Measurements from ENCODE around the gene CBR4.
"Not testable (repeated sequence)": the region's sequence is repeated elsewhere in the genome, so short reads cannot be mapped to it uniquely, and the experiment has no call there.

Gene CBR4

DNA sequence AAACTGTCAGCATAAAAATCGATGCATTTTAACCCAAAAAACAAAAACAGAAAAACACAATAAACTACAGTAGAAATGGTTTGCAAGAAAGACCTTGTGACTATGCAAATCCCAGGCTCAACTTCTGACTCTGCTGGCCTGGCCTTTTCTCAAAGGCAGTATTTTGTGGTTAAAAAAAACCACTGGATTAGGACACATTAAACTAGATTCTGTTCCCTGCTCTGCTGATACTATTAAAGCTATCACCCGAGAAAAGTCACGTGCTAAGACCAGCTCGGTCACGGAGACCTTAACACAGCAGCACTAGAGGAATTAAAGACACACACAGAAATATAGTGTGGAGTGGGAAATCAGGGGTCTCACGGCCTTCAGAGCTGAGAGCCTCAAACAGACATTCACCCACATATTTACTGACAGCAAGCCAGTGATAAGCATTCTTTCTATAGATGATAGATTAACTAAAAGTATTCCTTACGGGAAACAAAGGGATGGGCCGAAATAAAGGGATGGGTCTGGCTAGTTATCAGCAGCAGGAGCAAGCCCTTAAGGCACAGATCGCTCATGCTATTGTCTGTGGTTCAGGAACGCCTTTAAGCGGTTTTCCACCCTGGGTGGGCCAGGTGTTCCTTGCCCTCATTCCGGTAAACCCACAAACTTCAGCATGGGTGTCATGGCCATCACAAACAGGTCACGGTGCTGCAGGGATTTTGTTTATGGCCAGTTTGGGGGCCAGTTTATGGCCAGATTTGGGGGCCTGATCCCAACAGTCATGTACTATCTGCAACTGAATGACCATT lies 16.1 kb downstream of the CBR4 start:
- DNase-seq (no peak), ATAC-seq (no peak)

DNA sequence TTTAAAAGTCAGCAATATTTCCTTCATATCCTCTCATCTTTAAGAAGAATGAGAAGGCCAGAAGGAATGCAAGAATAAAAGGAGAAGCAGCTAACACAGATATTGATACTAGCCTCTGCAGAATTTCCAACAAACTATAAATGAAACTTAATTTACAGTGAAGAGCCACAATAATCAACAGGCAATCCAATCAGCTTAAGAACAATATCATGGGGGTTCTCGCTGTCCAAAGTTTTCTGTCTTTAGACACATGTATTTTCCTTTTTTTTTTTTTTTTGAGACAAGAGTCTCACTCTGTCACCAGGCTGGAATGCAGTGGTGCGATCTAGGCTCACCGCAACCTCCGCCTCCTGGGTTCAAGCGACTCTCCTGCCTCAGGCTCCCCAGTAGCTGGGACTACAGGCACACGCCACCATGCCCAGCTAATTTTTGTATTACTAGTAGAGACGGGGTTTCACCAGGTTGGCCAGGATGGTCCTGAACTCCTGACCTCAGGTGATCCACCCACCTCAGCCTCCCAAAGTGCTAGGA lies 17.0 kb downstream of the CBR4 start:
- DNase-seq, ATAC-seq: not testable (repeated sequence)

DNA sequence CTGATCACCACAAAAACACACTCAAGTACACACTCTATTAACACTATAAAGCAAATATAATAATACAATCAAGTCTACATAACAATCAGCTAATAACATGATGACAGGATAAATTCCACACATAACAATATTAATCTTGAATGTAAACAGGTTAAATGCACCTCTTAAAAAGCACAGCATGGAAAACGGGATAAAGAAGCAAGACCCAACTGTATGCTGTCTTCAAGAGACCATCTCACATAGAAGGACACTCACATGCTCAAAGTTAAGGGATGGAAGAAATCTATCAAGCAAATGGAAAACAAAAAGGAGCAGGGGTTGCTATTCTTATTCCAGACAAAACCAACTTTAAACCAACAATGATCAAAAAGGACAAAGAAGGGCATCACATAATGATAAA lies 28.1 kb downstream of the CBR4 start:
- no peak for ATAC-seq
- DNase-seq = no peak

DNA sequence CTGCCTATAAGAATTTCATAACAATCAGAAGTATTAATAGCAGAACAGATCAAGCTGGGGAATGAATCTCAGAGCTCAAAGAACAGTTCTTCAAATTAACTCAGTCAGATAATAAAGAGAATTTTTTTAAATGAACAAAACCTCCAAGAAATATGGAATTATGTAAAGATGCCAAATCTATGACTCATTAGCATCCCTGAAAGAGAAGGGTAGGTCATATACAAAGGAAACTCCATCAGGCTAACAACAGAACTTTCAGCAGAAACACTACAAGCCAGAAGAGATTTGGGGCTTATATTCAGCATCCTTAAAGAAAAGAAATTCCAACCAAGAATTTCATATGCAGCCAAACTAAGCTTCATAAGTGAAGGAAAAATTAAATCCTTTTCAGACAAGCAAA lies 28.6 kb downstream of the CBR4 start:
- ATAC-seq (no peak), DNase-seq (no peak)

DNA sequence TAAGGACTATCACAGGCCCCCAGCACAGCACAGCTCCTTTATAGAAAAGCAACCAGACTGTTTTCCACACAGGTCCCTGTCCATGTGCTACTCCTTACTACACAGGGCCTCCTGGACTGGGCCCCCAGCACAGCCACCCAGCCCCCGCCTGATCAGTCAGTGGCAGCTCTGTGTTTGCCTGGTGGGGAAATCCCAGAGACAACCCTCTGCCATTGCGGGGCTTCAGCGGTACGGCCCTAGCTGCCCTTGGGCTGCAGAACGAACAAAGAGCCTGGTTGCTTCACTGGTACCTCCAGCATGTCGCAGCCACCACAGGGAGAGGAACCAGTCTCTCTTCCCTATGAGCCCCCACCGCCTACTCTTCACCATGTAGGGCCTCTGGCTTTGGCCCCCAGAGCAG lies 30.7 kb downstream of the CBR4 start:
- DNase-seq (no peak), ATAC-seq (no peak)

DNA sequence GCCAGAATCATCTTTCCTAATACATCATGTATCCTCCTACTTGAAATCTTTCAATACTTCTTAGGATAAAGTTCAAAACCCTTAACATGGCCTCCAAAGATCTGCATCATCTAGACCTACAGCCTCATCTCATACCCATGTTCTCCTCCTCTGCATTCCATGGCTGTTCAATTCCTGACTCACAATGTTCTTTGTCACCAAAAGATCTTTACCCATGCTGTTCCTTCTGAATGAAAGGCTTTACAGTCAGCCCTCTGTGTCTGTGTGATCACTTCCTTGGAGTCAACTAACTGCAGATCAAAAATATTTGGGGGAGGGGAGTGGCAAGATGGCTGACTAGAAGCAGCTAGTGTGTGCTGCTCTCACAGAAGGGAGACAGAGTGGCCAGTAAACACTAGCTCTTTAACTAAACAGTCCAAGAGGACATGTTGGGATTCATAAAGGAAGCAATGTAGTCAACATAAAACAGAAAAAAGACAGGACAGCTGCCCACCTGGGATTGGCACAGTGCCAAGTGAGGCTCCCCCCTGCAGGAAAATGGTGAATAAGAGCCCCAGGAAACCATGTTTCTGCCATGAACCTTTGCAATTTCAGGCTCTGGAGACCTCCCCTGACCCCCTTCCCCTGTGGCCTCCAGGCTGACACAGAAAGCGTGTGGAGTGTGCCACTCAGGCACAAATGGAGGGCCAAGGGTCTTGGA lies 31.9 kb downstream of the CBR4 start:
- ATAC-seq (no peak), DNase-seq (no peak)

DNA sequence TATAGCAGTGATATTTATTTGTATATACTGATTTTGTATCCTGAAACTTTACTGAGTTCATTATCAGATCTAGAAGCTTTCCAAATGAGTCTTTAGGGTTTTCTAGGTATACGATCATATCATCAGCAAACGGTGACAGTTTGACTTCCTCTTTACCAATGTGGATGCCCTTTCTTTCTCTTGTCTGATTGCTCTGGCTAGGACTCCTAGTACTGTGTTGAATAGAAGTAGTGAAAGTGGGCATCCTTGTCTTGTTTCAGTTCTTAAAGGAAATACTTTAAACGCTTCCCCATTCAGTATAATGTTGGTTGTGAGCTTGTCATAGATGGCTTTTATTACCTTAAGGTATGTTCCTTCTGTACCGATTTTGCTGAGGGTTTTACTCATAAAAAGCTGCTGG lies 37.5 kb downstream of the CBR4 start:
- DNase-seq = no peak
- ATAC-seq = no peak

DNA sequence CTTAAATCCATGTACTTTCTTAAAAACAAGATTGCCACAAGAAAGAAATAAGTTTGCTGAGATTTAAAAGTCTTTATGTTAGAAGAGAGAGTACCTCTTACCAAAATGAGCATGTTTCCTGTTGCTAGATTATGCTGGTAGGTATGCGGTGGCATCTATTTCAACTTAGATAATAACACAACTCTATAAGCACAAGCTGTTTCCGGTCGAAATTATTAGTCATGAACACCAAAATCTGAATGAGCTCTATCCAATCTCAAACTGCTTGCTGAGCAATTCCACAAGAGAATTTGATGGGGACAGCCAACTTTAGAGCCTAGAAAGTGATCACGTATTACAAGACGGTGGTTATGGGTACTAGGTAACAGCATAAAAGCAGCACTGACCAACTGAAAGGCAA lies 49.3 kb downstream of the CBR4 start:
- DNase-seq (no peak), ATAC-seq (no peak)

DNA sequence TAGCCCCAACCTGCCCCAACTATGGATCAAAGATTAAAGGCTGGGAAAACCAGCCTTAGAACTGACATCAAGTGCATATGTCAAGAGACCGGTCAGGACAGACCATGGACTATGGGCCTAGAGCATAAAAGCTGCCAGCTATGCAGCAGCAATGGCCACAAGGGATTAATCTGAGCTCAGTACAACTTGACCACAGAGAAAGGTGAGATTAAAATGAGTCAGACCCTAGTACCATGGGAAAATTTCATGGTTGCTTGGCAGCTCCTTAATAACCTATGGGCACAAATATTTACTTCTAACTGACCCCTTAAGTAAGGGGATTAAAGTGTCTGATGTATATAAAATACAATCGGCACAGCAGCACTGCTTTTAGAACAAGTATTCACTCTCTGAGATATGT lies 54.4 kb downstream of the CBR4 start:
- DNase-seq = no peak
- ATAC-seq = no peak

DNA sequence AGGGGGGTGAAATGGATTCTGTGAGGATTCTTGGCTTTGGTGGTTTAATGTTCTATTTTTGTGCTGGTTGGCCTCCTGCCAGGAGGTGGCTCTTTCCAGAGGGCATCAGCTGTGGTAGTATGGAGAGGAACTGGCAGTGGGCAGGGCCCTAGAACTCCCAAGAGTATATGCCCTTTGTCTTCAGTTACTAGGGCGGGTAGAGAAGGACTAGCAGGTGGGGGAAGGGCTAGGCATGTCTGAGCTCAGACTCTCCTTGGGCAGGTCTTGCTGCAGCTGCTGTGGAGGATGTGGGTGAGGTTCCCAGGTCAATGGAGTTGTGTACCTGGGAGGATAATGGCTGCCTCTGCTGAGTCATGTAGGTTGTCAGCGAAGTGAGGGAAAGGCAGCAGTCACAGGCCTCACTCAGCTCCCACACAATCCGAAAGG lies 57.2 kb downstream of the CBR4 start:
- not testable (repeated sequence) for DNase-seq, ATAC-seq

DNA sequence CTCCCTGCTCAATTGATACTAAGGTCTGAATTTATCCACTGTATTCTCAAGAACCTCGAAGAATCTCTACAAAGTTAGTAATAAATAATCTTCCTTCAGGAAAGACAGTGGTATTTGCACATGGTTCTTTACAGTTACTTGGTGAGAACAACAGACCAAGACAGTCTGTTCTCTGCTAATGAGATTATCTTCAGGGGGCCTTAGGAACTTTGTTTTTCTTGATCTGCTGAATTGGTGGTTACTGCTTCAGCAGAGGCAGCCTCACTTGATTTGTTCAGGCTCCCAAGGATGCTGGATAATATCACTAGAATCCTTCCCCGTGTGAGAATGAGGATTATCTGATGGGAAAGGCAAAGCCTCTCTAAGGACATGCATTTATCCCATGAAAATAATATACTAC lies 64.8 kb downstream of the CBR4 start:
- DNase-seq = no peak
- no peak for ATAC-seq

DNA sequence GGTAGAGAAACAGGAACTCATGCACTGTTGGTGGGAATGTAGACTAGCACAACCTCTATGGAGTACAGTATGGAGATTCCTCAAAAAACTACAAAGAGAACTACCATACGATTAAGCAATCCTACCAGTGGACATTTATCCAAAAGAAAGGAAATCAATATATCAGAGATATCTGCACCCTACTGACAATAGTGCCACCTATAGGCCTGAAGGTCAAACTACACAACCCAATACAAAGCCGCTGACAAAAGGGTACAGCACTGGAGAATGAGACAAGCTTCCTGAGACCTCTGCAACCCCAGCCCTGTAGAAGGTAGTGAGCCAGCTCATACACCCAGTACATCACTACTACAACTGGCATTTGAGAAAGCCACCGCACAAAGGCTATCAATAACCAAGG lies 67.1 kb downstream of the CBR4 start:
- ATAC-seq (no peak), DNase-seq (no peak)

Data from stimulated activated naive CD8-positive, alpha-beta T cell treated with anti-CD3 and anti-CD28 coated beads, Interleukin-15, Interleukin-2, amounts not matched to agents 100 U/mL and 50 U/mL, for 24 hours (primary cell).